HCT116 (cell line): ENCODE measurements around the gene SEMA4C. TPM values are rescaled to one million over a fixed set of nuclear protein-coding genes. Genes with fewer than 3 reads are reported as not detected.

ENCODE experiments used
- ATAC-seq: fragments of 200-7000 bp; cut with Tn5 transposase; 2 replicates; pipeline ENCODE4 v1.9.1; 2020; ENCODE audit warnings: mild to moderate bottlenecking, moderate library complexity
- BruUV-seq: library from RNA; stranded (reverse); fragments of 400-500 nt; replicated peaks from 2 replicates; lab custom pipeline; 2021; lab: Mats Ljungman, UMichigan
- CTCF ChIA-PET: fragments of 300-600 bp; sonication (Branson Sonifier 250); formaldehyde crosslinking; loops from one replicate; lab custom pipeline; 2021; ENCODE audit warnings: antibody characterized with exemption; lab: Charles Lee
- POLR2A ChIA-PET: fragments of 300-600, 350-600 bp; sonication (Branson Sonifier 250); formaldehyde crosslinking; loops from one replicate; lab custom pipeline; 2021; ENCODE audit warnings: antibody characterized with exemption; lab: Charles Lee
- RAD21 ChIA-PET, 2 experiments: fragments of 300-600 bp; sonication (Branson Sonifier 250); formaldehyde crosslinking; loops; one replicate each; lab custom pipeline; 2023; ENCODE audit warnings: low total read pairs in 2 of 2; ENCODE audit not compliant: uncharacterized antibody in 2 of 2, unreplicated experiment in 2 of 2, low non-redundant PET in 1 of 2; lab: Charles Lee
- DNase-seq: peaks from one replicate; pipeline ENCODE4 v3.0.0-alpha.2; 2010; ENCODE audit warnings: low read depth, low spot score
- H2AFZ ChIP-seq: fragments of 200-600 bp; shearing (Covaris generic), sonication (generic); 2 replicates; pipeline ENCODE4 v1.6.1; 2017; ENCODE audit warnings: low read depth, mixed run types, mixed read lengths, antibody characterized with exemption, low read length; ENCODE audit not compliant: poor library complexity, severe bottlenecking
- H3K27ac ChIP-seq: 2 replicates; pipeline ENCODE4 v1.5.1; 2012; ENCODE audit warnings: low read depth, low read length
- H3K27me3 ChIP-seq: fragments of 200-600 bp; sonication (generic); 2 replicates; pipeline ENCODE4 v1.6.1; 2016; ENCODE audit warnings: mixed run types, low read length, mixed read lengths; ENCODE audit not compliant: insufficient read depth
- H3K36me3 ChIP-seq, 2 experiments: fragments of 200-500 bp in 1 of 2; fragments of 200-600 bp in 1 of 2; sonication (Bioruptor generic) in 1 of 2; sonication (generic) in 1 of 2; 2 replicates each; pipeline versions ENCODE4 v1.5.1 to v1.6.1; 2014 to 2016; ENCODE audit warnings: low read length in 2 of 2, inconsistent platforms in 1 of 2, mixed read lengths in 1 of 2, mixed run types in 1 of 2; ENCODE audit not compliant: insufficient read depth in 2 of 2, control insufficient read depth in 1 of 2
- H3K4me1 ChIP-seq, 2 experiments: fragments of 200-600 bp in 1 of 2; sonication (generic) in 1 of 2; 2 replicates each; pipeline versions ENCODE4 v1.5.1 to v1.6.1; 2012 to 2017; ENCODE audit warnings: low read length in 2 of 2, inconsistent platforms in 1 of 2, mild to moderate bottlenecking in 1 of 2, mixed read lengths in 1 of 2, mixed run types in 1 of 2, moderate library complexity in 1 of 2; ENCODE audit not compliant: insufficient read depth in 2 of 2, control insufficient read depth in 1 of 2
- H3K4me2 ChIP-seq: fragments of 200-600 bp; sonication (generic); 2 replicates; pipeline ENCODE4 v1.6.1; 2017; ENCODE audit warnings: mixed run types, low read length, mixed read lengths
- H3K4me3 ChIP-seq, 2 experiments: fragments of 200-600 bp in 1 of 2; sonication (generic) in 1 of 2; replicated peaks in 1 of 2; 2 replicates each; pipeline ENCODE4 v1.5.1; 2011 to 2016; ENCODE audit warnings: low read length in 2 of 2, control low read depth in 1 of 2, low read depth in 1 of 2, mild to moderate bottlenecking in 1 of 2, mixed read lengths in 1 of 2, mixed run types in 1 of 2
- H3K79me2 ChIP-seq: fragments of 200-600 bp; sonication (generic); 2 replicates; pipeline ENCODE4 v1.6.1; 2017; ENCODE audit warnings: mild to moderate bottlenecking, mixed run types, low read length, moderate library complexity, mixed read lengths; ENCODE audit not compliant: insufficient read depth
- H3K9ac ChIP-seq: fragments of 200-600 bp; sonication (generic); 2 replicates; pipeline ENCODE4 v1.6.1; 2016; ENCODE audit warnings: low read length, mixed read lengths
- H3K9me2 ChIP-seq: fragments of 200-600 bp; sonication (generic), shearing (Covaris generic); 2 replicates; pipeline ENCODE4 v1.6.1; 2017; ENCODE audit warnings: mixed run types, mild to moderate bottlenecking, moderate library complexity; ENCODE audit not compliant: insufficient read depth
- H3K9me3 ChIP-seq, 2 experiments: fragments of 200-500 bp in 1 of 2; fragments of 200-600 bp in 1 of 2; sonication (Bioruptor generic) in 1 of 2; sonication (generic) in 1 of 2; 2 replicates each; pipeline ENCODE4 v1.6.1; 2014 to 2017; ENCODE audit warnings: low read length in 2 of 2, mixed read lengths in 2 of 2, inconsistent platforms in 1 of 2, low read depth in 1 of 2, mild to moderate bottlenecking in 1 of 2, mixed run types in 1 of 2, moderate library complexity in 1 of 2; ENCODE audit not compliant: control insufficient read depth in 1 of 2, insufficient read depth in 1 of 2
- H4K20me1 ChIP-seq: fragments of 200-600 bp; sonication (generic), shearing (Covaris generic); 2 replicates; pipeline ENCODE4 v1.6.1; 2017; ENCODE audit warnings: mixed run types, mild to moderate bottlenecking, moderate library complexity; ENCODE audit not compliant: insufficient read depth
- ATF3 ChIP-seq: IDR thresholded peaks from 2 replicates; pipeline ENCODE4 v1.6.1; 2012
- CBX3 ChIP-seq: IDR thresholded peaks from 2 replicates; pipeline ENCODE4 v1.6.1; 2012; ENCODE audit warnings: low read depth
- CEBPB ChIP-seq: IDR thresholded peaks from 2 replicates; pipeline ENCODE4 v1.6.1; 2012; ENCODE audit warnings: low read depth
- EGR1 ChIP-seq: IDR thresholded peaks from 2 replicates; pipeline ENCODE4 v1.6.1; 2012; ENCODE audit warnings: low read depth
- FOSL1 ChIP-seq: IDR thresholded peaks from 2 replicates; pipeline ENCODE4 v1.6.1; 2012; ENCODE audit warnings: low read depth
- JUND ChIP-seq: IDR thresholded peaks from 2 replicates; pipeline ENCODE4 v1.6.1; 2012
- RAD21 ChIP-seq: IDR thresholded peaks from 2 replicates; pipeline ENCODE4 v1.6.1; 2012; ENCODE audit warnings: low read depth, mild to moderate bottlenecking
- REST ChIP-seq: IDR thresholded peaks from 2 replicates; pipeline ENCODE4 v1.6.1; 2012; ENCODE audit warnings: low read depth
- SP1 ChIP-seq: IDR thresholded peaks from 2 replicates; pipeline ENCODE4 v1.6.1; 2012; ENCODE audit warnings: low read depth
- SRF ChIP-seq: IDR thresholded peaks from 2 replicates; pipeline ENCODE4 v1.6.1; 2012; ENCODE audit warnings: low read depth
- TCF7L2 ChIP-seq: IDR thresholded peaks from 2 replicates; pipeline ENCODE4 v1.7.0; 2011; ENCODE audit warnings: borderline replicate concordance, inconsistent platforms; ENCODE audit not compliant: insufficient read depth, insufficient read length; ENCODE audit errors: extremely low read depth
- YY1 ChIP-seq: IDR thresholded peaks from 2 replicates; pipeline ENCODE4 v1.6.1; 2011; ENCODE audit warnings: low read length, low read depth, moderate library complexity, mild to moderate bottlenecking; ENCODE audit not compliant: insufficient replicate concordance; ENCODE audit errors: extremely low read depth
- ZNF274 ChIP-seq: fragments of 200-500 bp; sonication (Bioruptor generic); IDR thresholded peaks from 2 replicates; pipeline ENCODE4 v1.6.1; 2014; ENCODE audit warnings: mild to moderate bottlenecking, low read depth, low read length, inconsistent platforms
- intact Hi-C: fragments of 100-400 bp; cut with micrococcal nuclease; formaldehyde crosslinking; loops from 2 replicates; pipeline ENCODE4 v1.10.0; 2022
- total RNA-seq: library from RNA; stranded (reverse); gene quantifications from one replicate; pipeline ENCODE4 v1.2.1, GENCODE V29; 2021; ENCODE audit not compliant: unreplicated experiment

The SEMA4C gene
- total RNA-seq, 1 experiment from 2014 or later, result 25.4 TPM

GRCh38 chr2:96907115-96908041 lies 37.5 kb upstream of the SEMA4C start:
- Histone ChIP-seq H3K9me2 (no peaks in the 10 kb centered on the region), H3K4me3 (no peak overlapping the region), H3K9me3 (no peaks in the 10 kb centered on the region), H3K4me2 (no peak overlapping the region), H3K9ac (no peak overlapping the region)
- ChIA-PET CTCF (interaction anchor here (0.7 kb wide), 1 partner anchor 49 kb away, joined by 4 read pairs; the partner anchor contains the start of gene ANKRD39), POLR2A (no interaction called here)
- no TSS peak for BruUV-seq
- no peak for TF ChIP-seq SP1
- TF ChIP-seq SRF, result no peak
- no peak for TF ChIP-seq CBX3
- TF ChIP-seq FOSL1, result no peak
- TF ChIP-seq EGR1, result no peak
- TF ChIP-seq CEBPB, result no peak
- no peak for TF ChIP-seq ATF3
- no peak for TF ChIP-seq ZNF274
- no peak for TF ChIP-seq YY1
- TF ChIP-seq TCF7L2, result no peak
- TF ChIP-seq JUND, result no peak
- no peak for TF ChIP-seq REST
- no peak for TF ChIP-seq RAD21
- TF ChIP-seq, all 23 proteins: peak for 0
- no peak overlapping the region for H3K27ac ChIP-seq
- no peaks in the 10 kb centered on the region for H3K79me2 ChIP-seq
- no peaks in the 10 kb centered on the region for H3K27me3 ChIP-seq
- no peaks in the 10 kb centered on the region for H3K4me1 ChIP-seq
- ATAC-seq (peak; percentile 66), DNase-seq (no peak)
- RAD21 ChIA-PET, result interaction anchor here in 1 of 2 experiments (1.8 kb wide), 1 partner anchor 49 kb away, joined by 6 read pairs; the partner anchor contains the start of gene ANKRD39
- H3K36me3 ChIP-seq, result no peaks in the 10 kb centered on the region
- H2AFZ ChIP-seq, result no peak overlapping the region
- H4K20me1 ChIP-seq, result no peaks in the 10 kb centered on the region
- intact Hi-C loops, result no loop called here
